Astrocyte of the spinal cord (primary cell): Measurements from ENCODE around the gene ST8SIA4.
"Not testable (repeated sequence)": the region's sequence is repeated elsewhere in the genome, so short reads cannot be mapped to it uniquely, and the experiment has no call there.

Experiments used
- DNase-seq: peaks from one replicate; pipeline ENCODE4 v3.0.0; 2011; ENCODE audit warnings: low read depth, low spot score
- H3K4me3 ChIP-seq: 2 replicates; pipeline ENCODE4 v1.5.1; 2011; ENCODE audit warnings: low read depth, mild to moderate bottlenecking, low read length, moderate library complexity
- CTCF ChIP-seq: IDR thresholded peaks from 2 replicates; pipeline ENCODE4 v1.5.1; 2012; ENCODE audit warnings: low read depth, mild to moderate bottlenecking, low read length, inconsistent platforms
- in situ Hi-C: cut with HindIII; loops from 2 replicates; pipeline ENCODE4 v1.10.0; 2017; ENCODE audit warnings: low sequenced_read_pairs

The ST8SIA4 gene

GRCh38 chr5:100792781-100793180 lies 110.3 kb downstream of the ST8SIA4 start:
- DNase-seq: no peak
- no peak overlapping the region for H3K4me3 ChIP-seq
- no peak for TF ChIP-seq CTCF
- in situ Hi-C loops: no loop called here

GRCh38 chr5:100791391-100791790 lies 111.7 kb downstream of the ST8SIA4 start:
- in situ Hi-C loops: no loop called here
- no peak for TF ChIP-seq CTCF
- no peak overlapping the region for H3K4me3 ChIP-seq
- no peak for DNase-seq

- in situ Hi-C loops: no loop called here
- H3K4me3 ChIP-seq: no peak overlapping the region
- TF ChIP-seq CTCF: no peak
- DNase-seq: no peak
These were observed 112.1 kb downstream of the ST8SIA4 start for GRCh38 chr5:100790951-100791350.

DNA sequence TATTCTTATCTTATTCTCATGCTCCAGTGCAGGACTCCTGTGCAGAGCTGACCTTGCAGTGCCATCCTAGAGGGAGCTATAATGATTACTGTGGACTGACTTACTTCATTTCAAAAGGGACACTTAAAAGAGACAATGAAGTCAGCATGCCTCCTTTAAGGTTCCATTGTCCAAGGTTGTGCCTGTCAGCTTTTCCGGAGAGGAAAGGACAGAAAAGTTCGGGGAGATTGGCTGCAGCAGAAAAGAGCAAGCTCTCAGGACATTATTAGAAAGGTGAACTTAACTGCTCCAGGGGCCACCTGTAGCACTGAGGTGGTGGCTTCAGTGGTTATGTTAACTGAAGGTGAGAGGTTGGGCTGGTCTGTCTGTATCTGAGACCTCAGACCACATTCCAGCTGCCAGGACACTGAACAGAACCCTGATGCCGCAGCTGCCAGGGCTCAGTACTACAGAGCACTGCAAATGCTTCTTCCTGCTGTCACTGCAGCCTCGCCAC lies 112.9 kb downstream of the ST8SIA4 start:
- H3K4me3 ChIP-seq: no peak overlapping the region
- no peak for DNase-seq
- TF ChIP-seq CTCF: peak; percentile 7
- in situ Hi-C loops: no loop called here

DNA sequence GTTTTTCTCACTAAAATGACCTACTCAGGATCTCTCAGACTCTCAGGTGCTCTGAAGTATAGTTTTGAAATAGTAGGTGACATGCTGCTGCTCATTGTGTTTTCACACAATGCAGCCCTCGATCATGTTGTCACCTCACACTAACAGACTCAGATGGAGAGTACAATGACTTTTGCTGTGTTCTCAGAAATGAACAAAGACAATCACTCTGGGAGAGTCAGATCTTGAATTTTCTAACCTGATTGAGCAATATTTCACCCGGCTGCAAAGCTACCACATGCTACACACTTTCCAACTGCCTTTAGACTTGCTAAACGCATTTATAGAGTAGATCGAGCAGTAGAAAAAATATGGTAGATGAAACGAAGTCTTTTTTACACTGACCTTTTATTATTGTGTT lies 113.4 kb downstream of the ST8SIA4 start:
- TF ChIP-seq CTCF: no peak
- H3K4me3 ChIP-seq: no peak overlapping the region
- DNase-seq: no peak
- in situ Hi-C loops: no loop called here

DNA sequence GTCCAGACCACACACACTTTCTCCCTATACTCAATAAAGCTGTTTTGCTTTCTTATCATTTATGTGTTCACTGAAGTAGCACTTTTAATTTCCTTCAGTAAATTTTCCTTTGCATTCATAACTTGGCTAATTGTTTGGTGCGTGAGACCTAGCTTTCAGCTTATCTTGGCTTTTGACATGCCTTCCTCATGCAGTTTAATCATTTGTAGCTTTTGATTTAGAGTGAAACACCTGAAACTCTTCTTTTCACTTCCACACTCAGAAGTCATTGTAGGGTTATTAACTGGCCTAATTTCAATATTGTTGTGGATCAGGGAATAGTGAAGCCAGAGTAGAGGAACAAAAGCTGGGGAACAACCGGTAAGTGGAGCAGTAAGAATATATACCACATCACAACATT lies 114.7 kb downstream of the ST8SIA4 start:
- no peak for TF ChIP-seq CTCF
- no peak for DNase-seq
- in situ Hi-C loops: no loop called here

GRCh38 chr5:100787648-100788047 lies 115.4 kb downstream of the ST8SIA4 start:
- DNase-seq: no peak
- no peak overlapping the region for H3K4me3 ChIP-seq
- TF ChIP-seq CTCF: no peak
- in situ Hi-C loops: no loop called here

More for the DNA sequence above, 114.7 kb downstream of the ST8SIA4 start:
- no peak overlapping the region for H3K4me3 ChIP-seq

DNA sequence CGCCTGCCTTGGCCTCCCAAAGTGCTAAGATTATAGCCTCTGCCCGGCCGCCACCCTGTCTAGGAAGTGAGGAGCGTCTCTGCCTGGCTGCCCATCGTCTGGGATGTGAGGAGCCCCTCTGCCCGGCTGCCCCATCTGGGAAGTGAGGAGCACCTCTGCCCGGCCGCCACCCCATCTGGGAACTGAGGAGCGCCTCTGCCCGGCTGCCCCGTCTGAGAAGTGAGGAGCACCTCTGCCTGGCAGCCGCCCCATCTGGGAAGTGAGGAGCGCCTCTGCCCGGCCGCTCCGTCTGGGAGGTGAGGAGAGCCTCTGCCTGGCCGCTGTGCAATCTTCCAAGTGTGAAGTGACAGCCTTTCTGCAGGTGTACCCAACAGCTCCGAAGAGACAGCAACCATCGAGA lies 117.5 kb downstream of the ST8SIA4 start:
- H3K4me3 ChIP-seq, DNase-seq, in situ Hi-C loops: not testable (repeated sequence)
